ENCODE results near the gene TMEM106C. TPM values are rescaled to one million over a fixed set of nuclear protein-coding genes. Genes with fewer than 3 reads are reported as not detected.

TMEM106C gene
- polyA plus RNA-seq, 6 donors from 2014 or later: 32.6 to 53.0 (median 44.9) TPM

- Mint-ChIP-seq H3K9me3 (peaks cover 0 to 1% (median 0%) of the 10 kb centered on the region in 7 donors), H3K4me1 (peaks cover 14 to 16% (median 15%) of the 10 kb centered on the region in 3 donors), H3K36me3 (no peaks in the 10 kb centered on the region), H3K4me3 (peak overlapping the region in 1 of 8 donors; percentile 29), H3K27me3 (peaks cover 76 to 89% (median 83%) of the 10 kb centered on the region in 3 donors), H3K27ac (no peak overlapping the region)
- ATAC-seq (ENCODE audit: low read depth in 2 of 2) (no peak), DNase-seq (no peak)
Measured at GRCh38 chr12:47997321-47997720, 33.9 kb downstream of the TMEM106C start.

- no peak overlapping the region for H3K27ac Mint-ChIP-seq
- H3K27me3 Mint-ChIP-seq: peaks cover 79 to 90% (median 90%) of the 10 kb centered on the region in 3 donors
- peaks cover 0 to under 1% (median 0%) of the 10 kb centered on the region in 7 donors for H3K9me3 Mint-ChIP-seq
- ATAC-seq (ENCODE audit: low read depth in 2 of 2) (no peak), DNase-seq (no peak)
- peak overlapping the region in 1 of 8 donors; percentile 59 for H3K4me3 Mint-ChIP-seq
- H3K36me3 Mint-ChIP-seq: no peaks in the 10 kb centered on the region
- H3K4me1 Mint-ChIP-seq: peaks cover 29 to 34% (median 34%) of the 10 kb centered on the region in 3 donors
Measured at GRCh38 chr12:47999816-48000215, 36.4 kb downstream of the TMEM106C start.

GRCh38 chr12:48000878-48001504 lies 37.6 kb downstream of the TMEM106C start:
- Mint-ChIP-seq H3K4me3 (peak overlapping the region; percentile 59 to 91 (median 85)), H3K36me3 (no peaks in the 10 kb centered on the region), H3K9me3 (no peaks in the 10 kb centered on the region), H3K27ac (peak overlapping the region in 2 of 6 donors; percentile 54 to 86), H3K4me1 (peaks cover 32 to 39% (median 34%) of the 10 kb centered on the region in 3 donors), H3K27me3 (peaks cover 82 to 90% (median 89%) of the 10 kb centered on the region in 3 donors)
- ATAC-seq (ENCODE audit: low read depth in 2 of 2) (no peak), DNase-seq (no peak)

GRCh38 chr12:48001505-48002413 lies 38.4 kb downstream of the TMEM106C start:
- Mint-ChIP-seq H3K27me3 (peaks cover 87 to 90% (median 89%) of the 10 kb centered on the region in 3 donors), H3K27ac (peak overlapping the region in 4 of 6 donors; percentile 14 to 86 (median 64)), H3K9me3 (no peaks in the 10 kb centered on the region), H3K4me3 (peak overlapping the region; percentile 59 to 91 (median 85)), H3K4me1 (peaks cover 32 to 39% (median 34%) of the 10 kb centered on the region in 3 donors), H3K36me3 (no peaks in the 10 kb centered on the region)
- peak; percentile 37 to 51 for ATAC-seq (ENCODE audit: low read depth in 2 of 2)
- DNase-seq: peak; percentile 29

- H3K27ac Mint-ChIP-seq: peak overlapping the region in 2 of 6 donors; percentile 18 to 49
- DNase-seq (no peak), ATAC-seq (ENCODE audit: low read depth in 2 of 2) (no peak)
- H3K9me3 Mint-ChIP-seq: no peaks in the 10 kb centered on the region
- peak overlapping the region; percentile 59 to 91 (median 85) for H3K4me3 Mint-ChIP-seq
- peaks cover 32 to 39% (median 34%) of the 10 kb centered on the region in 3 donors for H3K4me1 Mint-ChIP-seq
- H3K27me3 Mint-ChIP-seq: peaks cover 89 to 91% (median 90%) of the 10 kb centered on the region in 3 donors
- no peaks in the 10 kb centered on the region for H3K36me3 Mint-ChIP-seq
Measured at GRCh38 chr12:48002414-48002730, 39.0 kb downstream of the TMEM106C start.

GRCh38 chr12:48002773-48003218 lies 39.4 kb downstream of the TMEM106C start:
- ATAC-seq (ENCODE audit: low read depth in 2 of 2): no peak

GRCh38 chr12:48003226-48004052 lies 40.0 kb downstream of the TMEM106C start:
- Mint-ChIP-seq H3K4me3 (peak overlapping the region; percentile 59 to 91 (median 85)), H3K36me3 (no peaks in the 10 kb centered on the region), H3K27ac (no peak overlapping the region), H3K27me3 (peaks cover 90 to 91% (median 91%) of the 10 kb centered on the region in 3 donors), H3K9me3 (no peaks in the 10 kb centered on the region), H3K4me1 (peaks cover 32 to 39% (median 34%) of the 10 kb centered on the region in 3 donors)
- peak; percentile 20 to 29 for ATAC-seq (ENCODE audit: low read depth in 2 of 2)
- DNase-seq: no peak

More at GRCh38 chr12:48002773-48003218, 39.4 kb downstream of the TMEM106C start:
- Mint-ChIP-seq H3K4me3 (peak overlapping the region; percentile 59 to 91 (median 85)), H3K27me3 (peaks cover 90 to 91% (median 91%) of the 10 kb centered on the region in 3 donors), H3K9me3 (no peaks in the 10 kb centered on the region), H3K27ac (peak overlapping the region in 2 of 6 donors; percentile 18 to 49), H3K36me3 (no peaks in the 10 kb centered on the region), H3K4me1 (peaks cover 32 to 39% (median 34%) of the 10 kb centered on the region in 3 donors)
- no peak for DNase-seq

- Mint-ChIP-seq H3K27me3 (peaks cover 90 to 91% (median 91%) of the 10 kb centered on the region in 3 donors), H3K36me3 (no peaks in the 10 kb centered on the region), H3K4me1 (peaks cover 32 to 39% (median 34%) of the 10 kb centered on the region in 3 donors), H3K4me3 (peak within 1 kb of the TSS; percentile 76 to 91 (median 84)), H3K27ac (peak within 1 kb of the TSS in 1 of 6 donors; percentile 15), H3K9me3 (no peaks in the 10 kb centered on the region)
- ATAC-seq (ENCODE audit: low read depth in 2 of 2) (peak; percentile 39 to 48), DNase-seq (no peak)
Measured at GRCh38 chr12:48004053-48004941, 40.9 kb downstream of the TMEM106C start, which contains the start of gene COL2A1. Gene COL2A1 (minus strand): TSS chr12:48004476. CDS start chr12:48004321, 155 bp downstream.

GRCh38 chr12:48005001-48005749 lies 41.8 kb downstream of the TMEM106C start:
- H3K27ac Mint-ChIP-seq: peak overlapping the region in 1 of 6 donors; percentile 74
- no peaks in the 10 kb centered on the region for H3K9me3 Mint-ChIP-seq
- H3K4me3 Mint-ChIP-seq: peak overlapping the region; percentile 36 to 84 (median 76)
- H3K4me1 Mint-ChIP-seq: peaks cover 32 to 39% (median 34%) of the 10 kb centered on the region in 3 donors
- ATAC-seq (ENCODE audit: low read depth in 2 of 2) (no peak), DNase-seq (no peak)
- peaks cover 90 to 91% (median 90%) of the 10 kb centered on the region in 3 donors for H3K27me3 Mint-ChIP-seq
- no peaks in the 10 kb centered on the region for H3K36me3 Mint-ChIP-seq

- Mint-ChIP-seq H3K4me1 (peaks cover 32 to 39% (median 34%) of the 10 kb centered on the region in 3 donors), H3K36me3 (no peaks in the 10 kb centered on the region), H3K27ac (no peak overlapping the region), H3K9me3 (no peaks in the 10 kb centered on the region), H3K4me3 (peak overlapping the region; percentile 10 to 80 (median 72)), H3K27me3 (peaks cover 85 to 90% (median 88%) of the 10 kb centered on the region in 3 donors)
- ATAC-seq (ENCODE audit: low read depth in 2 of 2) (no peak), DNase-seq (no peak)
Measured at GRCh38 chr12:48005750-48006021, 42.3 kb downstream of the TMEM106C start.

- no peak overlapping the region for H3K27ac Mint-ChIP-seq
- no peaks in the 10 kb centered on the region for H3K9me3 Mint-ChIP-seq
- H3K4me1 Mint-ChIP-seq: peaks cover 19 to 24% (median 20%) of the 10 kb centered on the region in 3 donors
- H3K27me3 Mint-ChIP-seq: peaks cover 81 to 89% (median 87%) of the 10 kb centered on the region in 3 donors
- no peaks in the 10 kb centered on the region for H3K36me3 Mint-ChIP-seq
- no peak for DNase-seq
- no peak overlapping the region for H3K4me3 Mint-ChIP-seq
- ATAC-seq (ENCODE audit: low read depth in 2 of 2): no peak
Measured at GRCh38 chr12:48007206-48007605, 43.8 kb downstream of the TMEM106C start.

Measured in naive B cell (primary cell).